BJ (cell line): ENCODE results near the gene ATRN. TPM values are rescaled to one million over a fixed set of nuclear protein-coding genes. Genes with fewer than 3 reads are reported as not detected.
A peak's percentile ranks its signal among the peaks of the same experiment; 100 is the strongest.

Experiments used
- CTCF ChIA-PET: fragments of 350-600 bp; formaldehyde crosslinking; extraction: SDS; loops from one replicate; lab custom pipeline; 2021; ENCODE audit warnings: antibody characterized with exemption, inconsistent platforms; lab: Yijun Ruan, JAX
- POLR2A ChIA-PET: fragments of 300-600 bp; sonication (Branson Sonifier 250); formaldehyde crosslinking; extraction: SDS; loops from one replicate; lab custom pipeline; 2021; ENCODE audit warnings: antibody characterized with exemption; lab: Charles Lee
- DNase-seq: peaks from one replicate; pipeline ENCODE4 v3.0.0-alpha.2; 2011; ENCODE audit warnings: low read depth
- H3K27me3 ChIP-seq: 2 replicates; pipeline ENCODE4 v1.6.0; 2011; ENCODE audit warnings: low read length; ENCODE audit not compliant: control insufficient read depth, insufficient read depth
- H3K36me3 ChIP-seq: 2 replicates; pipeline ENCODE4 v1.5.1; 2011; ENCODE audit warnings: low read length; ENCODE audit not compliant: control insufficient read depth, insufficient read depth
- H3K4me3 ChIP-seq: 2 replicates; pipeline ENCODE4 v1.5.1; 2011; ENCODE audit warnings: low read depth, mild to moderate bottlenecking, control low read depth, low read length
- polyA plus RNA-seq: library from polyadenylated mRNA; depleted of rRNA; stranded (reverse); fragments of >200 nt; gene quantifications from 2 replicates; pipeline ENCODE4 v1.2.3, GENCODE V29; 2011
- TF ChIP-seq, protein P1 (sequence below): IDR thresholded peaks from 2 replicates; pipeline ENCODE4 v1.5.1; 2011; ENCODE audit warnings: low read depth, mild to moderate bottlenecking, control low read depth, inconsistent platforms, low read length, moderate library complexity; ENCODE audit not compliant: insufficient read depth

ATRN gene
- polyA plus RNA-seq, 1 experiment = 55.7 TPM

DNA sequence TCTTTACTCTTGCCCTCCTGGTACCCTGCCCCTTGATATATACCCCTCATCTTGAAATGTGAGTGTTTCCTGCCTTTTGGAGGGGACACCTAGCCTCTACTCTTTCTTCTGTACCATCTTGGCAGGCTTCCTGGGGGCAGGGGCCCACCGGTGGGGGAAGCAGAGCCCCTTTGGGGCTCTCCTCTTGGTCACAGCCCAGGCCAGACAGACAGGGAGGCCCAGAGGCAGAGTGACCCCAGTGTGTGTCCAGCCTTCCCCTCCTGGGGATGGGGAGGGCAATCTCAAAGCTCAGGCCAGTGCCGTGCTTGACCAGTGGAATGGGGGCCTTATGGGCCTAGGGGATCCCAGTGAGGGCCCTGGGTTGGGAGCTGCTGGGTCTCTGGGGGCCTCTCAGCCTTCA is 207.4 kb downstream of the ATRN start:
- no peaks in the 10 kb centered on the region for H3K27me3 ChIP-seq
- ChIA-PET POLR2A (interaction anchor here (0.6 to 1.8 kb wide), 3 partner anchors 9 to 129 kb away, joined by 3 to 8 read pairs (median 5); no protein-coding TSS in a partner anchor), CTCF (interaction anchor here (0.7 to 15.3 kb wide), 21 partner anchors 9 to 394 kb away, joined by 3 to 331 read pairs (median 7); partner anchors contain the start of genes CENPB, SIGLEC1 and SPEF1)
- peaks cover 33% of the 10 kb centered on the region for H3K36me3 ChIP-seq
- H3K4me3 ChIP-seq = no peak overlapping the region
- DNase-seq = no peak
- TF ChIP-seq, protein P1, sequence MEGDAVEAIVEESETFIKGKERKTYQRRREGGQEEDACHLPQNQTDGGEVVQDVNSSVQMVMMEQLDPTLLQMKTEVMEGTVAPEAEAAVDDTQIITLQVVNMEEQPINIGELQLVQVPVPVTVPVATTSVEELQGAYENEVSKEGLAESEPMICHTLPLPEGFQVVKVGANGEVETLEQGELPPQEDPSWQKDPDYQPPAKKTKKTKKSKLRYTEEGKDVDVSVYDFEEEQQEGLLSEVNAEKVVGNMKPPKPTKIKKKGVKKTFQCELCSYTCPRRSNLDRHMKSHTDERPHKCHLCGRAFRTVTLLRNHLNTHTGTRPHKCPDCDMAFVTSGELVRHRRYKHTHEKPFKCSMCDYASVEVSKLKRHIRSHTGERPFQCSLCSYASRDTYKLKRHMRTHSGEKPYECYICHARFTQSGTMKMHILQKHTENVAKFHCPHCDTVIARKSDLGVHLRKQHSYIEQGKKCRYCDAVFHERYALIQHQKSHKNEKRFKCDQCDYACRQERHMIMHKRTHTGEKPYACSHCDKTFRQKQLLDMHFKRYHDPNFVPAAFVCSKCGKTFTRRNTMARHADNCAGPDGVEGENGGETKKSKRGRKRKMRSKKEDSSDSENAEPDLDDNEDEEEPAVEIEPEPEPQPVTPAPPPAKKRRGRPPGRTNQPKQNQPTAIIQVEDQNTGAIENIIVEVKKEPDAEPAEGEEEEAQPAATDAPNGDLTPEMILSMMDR = no peak

DNA sequence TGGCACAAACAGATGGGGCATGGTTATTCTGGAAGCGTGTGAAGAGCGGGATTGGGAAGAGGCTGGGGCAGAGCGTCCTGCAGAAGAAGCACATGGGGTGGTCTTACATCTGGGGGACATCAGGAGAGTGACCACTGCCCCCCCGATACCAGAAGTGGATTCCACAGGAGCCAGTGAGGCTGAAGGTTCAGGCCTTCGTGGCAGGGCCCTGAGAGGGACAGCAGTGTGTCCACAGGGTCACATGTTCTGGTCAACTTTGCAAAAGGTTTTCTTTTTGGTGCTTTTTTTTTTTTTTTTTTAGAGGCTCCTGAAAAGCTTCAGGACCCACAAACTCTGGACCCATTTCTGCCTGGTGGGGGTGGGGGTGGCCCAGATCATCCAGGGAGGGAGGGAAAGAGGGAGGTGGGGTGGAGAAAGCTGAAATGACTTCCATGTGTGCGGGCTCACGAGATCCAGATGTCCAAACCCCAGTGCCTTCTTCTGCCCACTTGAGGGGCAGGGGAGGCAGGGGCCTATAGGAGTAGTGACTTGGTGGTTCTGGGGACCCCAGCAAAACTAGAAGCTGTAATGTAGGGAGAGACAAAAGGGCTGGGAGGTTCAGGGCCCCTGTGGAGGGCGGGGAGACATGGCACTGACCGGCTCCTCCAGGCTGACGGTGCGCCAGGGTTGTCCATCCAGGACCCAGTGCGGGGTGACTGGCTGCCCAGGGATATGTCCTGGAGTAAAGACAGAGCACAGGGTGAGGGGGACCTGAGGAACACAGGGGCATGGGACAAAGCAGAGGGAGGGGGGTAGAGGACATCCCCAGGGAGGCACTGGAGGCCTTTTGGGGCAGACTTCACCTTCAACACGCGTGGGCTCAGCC is 208.3 kb downstream of the ATRN start:
- CTCF ChIA-PET = interaction anchor here (0.8 to 15.3 kb wide), 11 partner anchors 8 to 139 kb away, joined by 3 to 331 read pairs (median 11); partner anchors contain the start of genes SIGLEC1 and SPEF1
- POLR2A ChIA-PET = interaction anchor here (0.6 to 1.8 kb wide), 3 partner anchors 8 to 117 kb away, joined by 3 to 13 read pairs (median 8); partner anchors contain the start of gene CDC25B
- TF ChIP-seq, protein P1 = no peak
- Histone ChIP-seq H3K27me3 (no peaks in the 10 kb centered on the region), H3K4me3 (peak overlapping the region; percentile 85), H3K36me3 (peaks cover 28% of the 10 kb centered on the region)
- DNase-seq = no peak

DNA sequence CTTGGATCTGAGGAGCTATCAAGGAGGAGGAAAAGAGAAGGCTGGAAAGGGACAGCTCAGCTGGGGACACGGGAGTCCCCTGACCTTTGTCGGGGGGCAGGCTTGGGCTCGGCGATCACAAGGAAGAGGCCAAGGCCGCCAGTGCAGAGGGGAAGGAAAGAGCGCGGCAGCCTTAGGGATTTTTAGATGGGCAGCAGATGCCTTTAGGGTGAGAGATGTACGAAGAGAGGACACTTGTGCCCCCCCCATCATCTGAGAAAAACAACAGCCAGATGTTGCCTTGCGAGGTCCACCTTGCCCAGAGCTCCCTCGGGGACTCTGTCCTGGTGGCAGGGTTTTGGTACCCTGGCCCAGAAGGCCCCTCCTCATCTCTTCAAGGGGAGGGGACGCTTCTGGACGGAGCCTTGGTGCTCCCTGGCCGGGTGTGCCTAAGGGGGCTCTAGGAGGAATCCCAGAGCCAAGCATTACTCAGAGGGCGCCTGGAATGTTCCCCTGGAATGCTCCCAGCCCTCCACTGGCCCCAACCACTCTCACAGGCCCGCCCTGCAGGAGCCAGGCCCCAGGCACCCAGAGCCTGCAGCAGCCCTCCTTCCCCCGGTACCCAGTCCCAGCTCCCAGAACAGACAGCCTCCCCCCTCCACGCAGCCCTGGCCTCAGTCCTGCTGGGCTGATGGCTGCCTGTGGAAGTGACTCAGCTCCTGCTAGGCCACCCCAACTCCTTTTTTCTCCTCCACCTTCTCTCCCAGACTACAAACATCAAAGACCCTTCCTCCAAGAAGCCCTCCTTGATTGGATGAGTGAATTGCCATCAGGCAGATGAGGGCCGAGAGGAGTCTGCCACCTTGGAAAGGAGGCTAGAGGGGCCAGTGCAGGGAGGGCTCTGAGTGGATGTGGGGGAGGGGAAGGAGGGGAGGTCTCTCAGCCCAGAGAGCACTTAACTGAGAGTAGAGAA is 209.2 kb downstream of the ATRN start:
- POLR2A ChIA-PET = interaction anchor here (1.2 kb wide), 1 partner anchor 28 kb away, joined by 13 read pairs; no protein-coding TSS in a partner anchor
- TF ChIP-seq, protein P1 = no peak
- H3K4me3 ChIP-seq = peak overlapping the region; percentile 85
- no peak for DNase-seq
- no peaks in the 10 kb centered on the region for H3K27me3 ChIP-seq
- peaks cover 20% of the 10 kb centered on the region for H3K36me3 ChIP-seq
- CTCF ChIA-PET = interaction anchor here (1.0 to 15.3 kb wide), 8 partner anchors 11 to 140 kb away, joined by 3 to 331 read pairs (median 4); partner anchors contain the start of genes AP5S1 and SIGLEC1

DNA sequence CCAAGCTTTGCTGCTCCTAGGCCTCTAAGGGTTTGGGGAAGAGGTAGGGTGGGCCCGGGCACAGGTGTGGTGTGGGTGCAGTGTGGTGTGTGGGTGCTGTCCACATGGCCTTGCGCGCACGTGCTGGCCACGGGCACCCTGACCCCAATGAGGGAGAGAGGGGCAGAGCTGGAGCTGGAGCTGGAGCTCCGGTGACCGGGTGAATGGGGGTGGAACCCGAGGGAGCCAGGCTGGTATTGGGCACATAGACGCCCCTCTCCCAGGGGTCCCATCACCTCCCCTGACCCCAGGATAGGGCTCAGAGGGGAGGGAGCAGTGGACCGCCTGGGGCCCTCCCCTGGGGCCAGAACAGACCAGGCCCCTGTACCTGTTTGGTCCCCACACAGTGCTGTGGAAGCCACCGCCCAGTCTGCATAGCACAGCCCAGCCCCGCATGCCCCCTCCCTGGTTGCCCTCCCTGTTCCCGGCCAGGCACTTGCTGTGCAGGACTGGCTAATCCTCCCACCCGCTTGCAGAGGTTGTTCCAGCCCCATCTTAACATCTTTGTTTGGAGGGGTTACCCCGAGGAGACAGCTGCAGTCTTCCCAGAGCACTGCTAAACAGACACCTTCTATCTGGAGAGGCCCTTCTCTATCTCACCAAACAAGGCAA is 210.0 kb downstream of the ATRN start:
- ChIA-PET CTCF (interaction anchor here (1.0 to 15.3 kb wide), 9 partner anchors 12 to 140 kb away, joined by 3 to 331 read pairs (median 4); partner anchors contain the start of genes AP5S1 and SIGLEC1), POLR2A (no interaction called here)
- peak overlapping the region; percentile 85 for H3K4me3 ChIP-seq
- H3K27me3 ChIP-seq = no peaks in the 10 kb centered on the region
- no peak for DNase-seq
- H3K36me3 ChIP-seq = peaks cover 12% of the 10 kb centered on the region
- TF ChIP-seq, protein P1 = no peak
